SU-DHL-6 (cell line): ENCODE data around the gene FARS2.

ENCODE experiments used
- H2AFZ ChIP-seq: fragments of 200-600 bp; sonication (generic); 2 replicates; pipeline ENCODE4 v1.6.1; 2014; ENCODE audit warnings: low read depth, mild to moderate bottlenecking, moderate library complexity, mixed read lengths, antibody characterized with exemption, low read length; ENCODE audit not compliant: severe bottlenecking
- H3F3A ChIP-seq: fragments of 200-600 bp; shearing (Covaris generic); 2 replicates; pipeline ENCODE4 v1.6.0; 2016; ENCODE audit warnings: antibody characterized with exemption, mild to moderate bottlenecking; ENCODE audit not compliant: insufficient read depth
- H3K27ac ChIP-seq: fragments of 200-600 bp; sonication (generic); 2 replicates; pipeline ENCODE4 v1.5.1; 2016; ENCODE audit warnings: low read depth, mild to moderate bottlenecking, low read length, moderate library complexity, mixed read lengths
- H3K27me3 ChIP-seq: fragments of 200-600 bp; sonication (generic), shearing (Covaris generic); 2 replicates; pipeline ENCODE4 v1.6.0; 2014; ENCODE audit warnings: mild to moderate bottlenecking, low read length
- H3K36me3 ChIP-seq: fragments of 200-600 bp; sonication (generic); 2 replicates; pipeline ENCODE4 v1.6.1; 2014; ENCODE audit warnings: mild to moderate bottlenecking, low read length, mixed read lengths
- H3K4me2 ChIP-seq: fragments of 300-600, 200-600 bp; shearing (Covaris generic), sonication (generic); 2 replicates; pipeline ENCODE4 v1.6.0; 2014; ENCODE audit warnings: low read length, low read depth, mild to moderate bottlenecking; ENCODE audit not compliant: poor library complexity, severe bottlenecking
- H3K4me3 ChIP-seq: fragments of 200-600 bp; sonication (generic); 2 replicates; pipeline ENCODE4 v1.5.1; 2014; ENCODE audit warnings: antibody characterized with exemption, low read length, mild to moderate bottlenecking, mixed read lengths; ENCODE audit not compliant: insufficient read depth, poor library complexity, severe bottlenecking
- H3K79me2 ChIP-seq: fragments of 200-600 bp; sonication (generic); 2 replicates; pipeline ENCODE4 v1.6.1; 2014; ENCODE audit warnings: mild to moderate bottlenecking, low read length, moderate library complexity; ENCODE audit not compliant: insufficient read depth
- H3K9ac ChIP-seq: fragments of 200-600 bp; sonication (generic); 2 replicates; pipeline ENCODE4 v1.7.0; 2014; ENCODE audit warnings: mild to moderate bottlenecking, low read length
- H3K9me2 ChIP-seq: fragments of 200-600 bp; sonication (generic); replicated peaks from 2 replicates; pipeline ENCODE4 v1.6.1; 2014; ENCODE audit warnings: low read length; ENCODE audit not compliant: insufficient read depth
- H3K9me3 ChIP-seq: fragments of 200-600 bp; sonication (generic); 2 replicates; pipeline ENCODE4 v1.6.1; 2014; ENCODE audit warnings: low read length, mixed read lengths; ENCODE audit not compliant: insufficient read depth
- H4K20me1 ChIP-seq: fragments of 200-600 bp; sonication (generic); 2 replicates; pipeline ENCODE4 v1.6.1; 2014; ENCODE audit warnings: low read depth, mild to moderate bottlenecking, antibody characterized with exemption, low read length, moderate library complexity, mixed read lengths
- CTCF ChIP-seq: fragments of 200-600 bp; sonication (generic); IDR thresholded peaks from one replicate; pipeline ENCODE4 v1.5.1; 2017; ENCODE audit warnings: antibody characterized with exemption, mild to moderate bottlenecking, low read length, moderate library complexity; ENCODE audit not compliant: insufficient read depth, poor library complexity, severe bottlenecking
- EZH2phosphoT487 ChIP-seq: fragments of 200-600 bp; sonication (generic), shearing (Covaris generic); conservative IDR thresholded peaks from 2 replicates; pipeline ENCODE4 v1.6.1; 2018; ENCODE audit warnings: mild to moderate bottlenecking, antibody characterized with exemption, low read length, moderate library complexity, mixed read lengths

The FARS2 gene

DNA sequence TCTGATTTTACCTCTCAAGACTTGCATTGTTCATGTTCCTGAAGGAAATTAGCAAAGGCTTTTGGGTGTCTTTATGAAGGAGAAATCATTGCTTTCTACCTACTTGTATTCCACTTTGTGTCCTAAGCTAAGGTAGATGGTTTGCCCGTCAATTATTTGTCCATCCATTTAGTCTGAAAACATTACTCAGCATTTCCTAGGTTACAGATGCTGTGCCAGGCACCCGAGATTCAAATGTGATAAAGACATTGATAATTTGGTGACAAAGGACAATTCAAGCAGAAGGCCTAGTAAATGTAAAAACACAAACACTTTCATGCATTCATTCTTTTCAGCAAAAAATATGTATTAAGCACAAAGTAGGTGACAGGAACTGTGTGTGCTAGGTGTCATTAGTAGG lies 251.1 kb downstream of the FARS2 start:
- TF ChIP-seq EZH2phosphoT487 (no peak), CTCF (no peak)
- H2AFZ ChIP-seq: no peak overlapping the region
- H3K79me2 ChIP-seq: no peaks in the 10 kb centered on the region
- H3K27ac ChIP-seq: no peak overlapping the region
- H3K36me3 ChIP-seq: no peaks in the 10 kb centered on the region
- no peak overlapping the region for H3K4me2 ChIP-seq
- H3K4me3 ChIP-seq: no peak overlapping the region
- no peak overlapping the region for H3K9ac ChIP-seq
- H3K9me3 ChIP-seq: no peaks in the 10 kb centered on the region
- no peaks in the 10 kb centered on the region for H3K9me2 ChIP-seq
- no peaks in the 10 kb centered on the region for H4K20me1 ChIP-seq
- H3K27me3 ChIP-seq: no peaks in the 10 kb centered on the region
- H3F3A ChIP-seq: 0 out of 2 replicates have a peak, but pooled peaks cover under 1% of the 10 kb centered on the region

DNA sequence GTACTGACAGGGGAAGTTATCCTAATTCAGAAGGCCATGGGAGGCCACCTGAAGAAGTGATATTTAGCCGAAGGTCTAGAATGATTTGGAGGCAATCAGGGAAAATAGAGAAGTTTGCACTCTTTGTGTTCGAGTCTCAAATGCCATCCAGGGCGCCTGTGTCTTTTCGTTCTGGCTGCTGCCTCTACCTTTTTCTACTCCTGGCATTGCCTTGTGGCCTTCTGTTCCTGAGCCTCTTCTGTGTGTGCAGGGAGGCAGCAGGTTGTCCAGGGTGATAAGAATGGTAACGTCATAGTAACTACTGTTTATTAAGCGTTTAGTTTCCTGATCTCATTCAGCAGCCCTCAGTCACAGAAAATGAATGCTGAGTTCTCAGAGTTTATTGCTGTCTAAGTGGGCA lies 252.1 kb downstream of the FARS2 start:
- Histone ChIP-seq H3K9me3 (no peaks in the 10 kb centered on the region), H3K9ac (no peak overlapping the region), H3K9me2 (no peaks in the 10 kb centered on the region), H3K36me3 (no peaks in the 10 kb centered on the region), H3F3A (no peaks in the 10 kb centered on the region), H3K27ac (no peak overlapping the region), H3K79me2 (no peaks in the 10 kb centered on the region), H3K27me3 (no peaks in the 10 kb centered on the region), H3K4me2 (no peak overlapping the region), H2AFZ (no peak overlapping the region), H4K20me1 (no peaks in the 10 kb centered on the region), H3K4me3 (no peak overlapping the region)
- TF ChIP-seq CTCF (no peak), EZH2phosphoT487 (no peak)

DNA sequence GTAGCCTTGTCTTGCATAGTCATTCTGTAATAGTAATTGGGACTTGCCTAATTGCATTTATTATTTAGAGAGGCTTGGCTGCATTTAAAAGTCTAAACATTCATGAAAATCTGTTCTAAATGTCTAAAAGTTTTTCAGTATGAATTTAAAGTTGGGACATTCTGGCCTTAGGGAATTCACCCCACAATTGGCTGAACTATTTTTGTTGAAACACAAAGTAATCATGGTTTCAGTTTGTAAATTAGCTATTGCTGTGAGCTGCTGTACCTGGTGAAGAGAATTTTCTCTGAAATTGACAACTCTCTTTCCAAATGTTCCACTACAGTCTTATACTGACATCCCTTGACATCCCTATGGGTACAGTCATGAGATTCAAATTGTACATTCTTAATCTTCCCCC lies 253.0 kb downstream of the FARS2 start:
- Histone ChIP-seq H4K20me1 (no peaks in the 10 kb centered on the region), H3K9me3 (no peaks in the 10 kb centered on the region), H3K9ac (no peak overlapping the region), H3F3A (no peaks in the 10 kb centered on the region), H3K4me2 (no peak overlapping the region), H2AFZ (no peak overlapping the region), H3K9me2 (no peaks in the 10 kb centered on the region), H3K27ac (no peak overlapping the region), H3K27me3 (no peaks in the 10 kb centered on the region), H3K4me3 (no peak overlapping the region), H3K36me3 (no peaks in the 10 kb centered on the region), H3K79me2 (no peaks in the 10 kb centered on the region)
- TF ChIP-seq CTCF: no peak
- no peak for TF ChIP-seq EZH2phosphoT487
